Epithelial cell of proximal tubule (primary cell): ENCODE data around the gene FAM120A. TPM values are rescaled to one million over a fixed set of nuclear protein-coding genes. Genes with fewer than 3 reads are reported as not detected.

Experiments
- DNase-seq: peaks from one replicate; pipeline ENCODE4 v3.0.0-alpha.2; 2011; ENCODE audit warnings: low read depth
- H3K4me3 ChIP-seq: 2 replicates; pipeline ENCODE4 v1.5.1; 2011; ENCODE audit warnings: low read depth, mild to moderate bottlenecking, low read length
- CTCF ChIP-seq: conservative IDR thresholded peaks from 2 replicates; pipeline ENCODE4 v1.5.1; 2012; ENCODE audit warnings: low read depth, mild to moderate bottlenecking, low read length
- total RNA-seq: library from RNA; depleted of rRNA; stranded (reverse); fragments of >200 nt; gene quantifications from 2 replicates; pipeline ENCODE4 v1.2.3, GENCODE V29; 2015

Gene FAM120A
- total RNA-seq, 1 donor from 2014 or later = 71.0 TPM

GRCh38 chr9:93587651-93588347, 136.3 kb downstream of the FAM120A start:
- DNase-seq = no peak
- peak; percentile 46 for TF ChIP-seq CTCF
- H3K4me3 ChIP-seq = no peak overlapping the region

- TF ChIP-seq CTCF = no peak
- no peak for DNase-seq
- H3K4me3 ChIP-seq = no peak overlapping the region
Observed at GRCh38 chr9:93588641-93589609, 137.4 kb downstream of the FAM120A start.

GRCh38 chr9:93589688-93590087, 138.2 kb downstream of the FAM120A start:
- TF ChIP-seq CTCF = no peak
- peak; percentile 42 for DNase-seq
- no peak overlapping the region for H3K4me3 ChIP-seq

GRCh38 chr9:93590609-93591234, 139.2 kb downstream of the FAM120A start:
- no peak for DNase-seq
- TF ChIP-seq CTCF = no peak
- no peak overlapping the region for H3K4me3 ChIP-seq

GRCh38 chr9:93591301-93592007, 140.0 kb downstream of the FAM120A start:
- no peak for DNase-seq
- TF ChIP-seq CTCF = no peak
- no peak overlapping the region for H3K4me3 ChIP-seq

- H3K4me3 ChIP-seq = no peak overlapping the region
- DNase-seq = no peak
- TF ChIP-seq CTCF = no peak
Observed at GRCh38 chr9:93592008-93592642, 140.6 kb downstream of the FAM120A start.
